Neural progenitor cell (in vitro differentiated cells): ENCODE data around the gene IL36B. TPM values are rescaled to one million over a fixed set of nuclear protein-coding genes. Genes with fewer than 3 reads are reported as not detected.

Experiments used
- DNase-seq: peaks from one replicate; pipeline ENCODE4 v3.0.0-alpha.2; 2016; ENCODE audit warnings: low spot score
- H2AFZ ChIP-seq: fragments of 200-600 bp; sonication (generic); replicated peaks from 2 replicates; pipeline ENCODE4 v1.6.1; 2016; ENCODE audit warnings: antibody characterized with exemption
- H3F3A ChIP-seq: fragments of 200-600 bp; sonication (generic); 2 replicates; pipeline ENCODE4 v1.6.1; 2016; ENCODE audit warnings: antibody characterized with exemption, low read depth
- H3K27ac ChIP-seq: fragments of 200-600 bp; sonication (generic); 2 replicates; pipeline ENCODE4 v1.5.1; 2016; ENCODE audit warnings: mild to moderate bottlenecking
- H3K27me3 ChIP-seq: fragments of 200-600 bp; sonication (generic); 2 replicates; pipeline ENCODE4 v1.6.1; 2016; ENCODE audit warnings: mild to moderate bottlenecking, moderate library complexity
- H3K36me3 ChIP-seq: fragments of 200-600 bp; sonication (generic); 2 replicates; pipeline ENCODE4 v1.5.1; 2016
- H3K4me1 ChIP-seq: fragments of 200-600 bp; sonication (generic); 2 replicates; pipeline ENCODE4 v1.6.1; 2016; ENCODE audit warnings: mixed run types
- H3K4me2 ChIP-seq: fragments of 200-600 bp; sonication (generic); 2 replicates; pipeline ENCODE4 v1.6.1; 2016
- H3K4me3 ChIP-seq: fragments of 200-600 bp; sonication (generic); 2 replicates; pipeline ENCODE4 v1.5.1; 2016
- H3K79me2 ChIP-seq: fragments of 200-600 bp; sonication (generic); 2 replicates; pipeline ENCODE4 v1.6.1; 2016; ENCODE audit warnings: low read depth
- H3K9ac ChIP-seq: fragments of 200-600 bp; sonication (generic); 2 replicates; pipeline ENCODE4 v1.6.1; 2016
- H3K9me3 ChIP-seq: fragments of 200-600 bp; sonication (generic); 2 replicates; pipeline ENCODE4 v1.5.1; 2016; ENCODE audit warnings: low read depth
- H4K20me1 ChIP-seq: fragments of 200-600 bp; sonication (generic); 2 replicates; pipeline ENCODE4 v1.6.1; 2016; ENCODE audit warnings: low read depth
- H3K27ac Mint-ChIP-seq: 3 replicates; pipeline ENCODE4 v1.8.0; 2021; ENCODE audit warnings: mixed read lengths
- H3K27me3 Mint-ChIP-seq: 2 replicates; pipeline ENCODE4 v1.8.0; 2022; ENCODE audit warnings: low read depth, mild to moderate bottlenecking, inconsistent platforms, moderate library complexity, mixed read lengths; ENCODE audit not compliant: insufficient read depth
- H3K36me3 Mint-ChIP-seq: 3 replicates; pipeline ENCODE4 v1.8.0; 2021; ENCODE audit warnings: mixed read lengths
- H3K4me1 Mint-ChIP-seq: 3 replicates; pipeline ENCODE4 v1.8.0; 2021; ENCODE audit warnings: mixed read lengths
- H3K4me3 Mint-ChIP-seq: 3 replicates; pipeline ENCODE4 v1.8.0; 2021; ENCODE audit warnings: mild to moderate bottlenecking, moderate library complexity, mixed read lengths
- H3K9me3 Mint-ChIP-seq: 3 replicates; pipeline ENCODE4 v1.8.0; 2020; ENCODE audit warnings: mixed read lengths
- CTCF ChIP-seq: fragments of 200-600 bp; sonication (generic); IDR thresholded peaks from 2 replicates; pipeline ENCODE4 v1.5.1; 2017; ENCODE audit warnings: antibody characterized with exemption, mild to moderate bottlenecking
- EZH2 ChIP-seq: fragments of 200-600 bp; sonication (generic); IDR thresholded peaks from 2 replicates; pipeline ENCODE4 v1.6.1; 2017; ENCODE audit warnings: antibody characterized with exemption, mild to moderate bottlenecking, moderate library complexity
- EZH2phosphoT487 ChIP-seq: fragments of 200-600 bp; sonication (generic); IDR thresholded peaks from 2 replicates; pipeline ENCODE4 v1.6.1; 2017; ENCODE audit warnings: antibody characterized with exemption
- total RNA-seq: library from RNA; depleted of rRNA; stranded (reverse); fragments of >200 nt; gene quantifications from 2 replicates; pipeline ENCODE4 v1.2.3, GENCODE V29; 2015; ENCODE audit warnings: low replicate concordance

The IL36B gene
- total RNA-seq, 1 donor from 2014 or later: not detected

DNA sequence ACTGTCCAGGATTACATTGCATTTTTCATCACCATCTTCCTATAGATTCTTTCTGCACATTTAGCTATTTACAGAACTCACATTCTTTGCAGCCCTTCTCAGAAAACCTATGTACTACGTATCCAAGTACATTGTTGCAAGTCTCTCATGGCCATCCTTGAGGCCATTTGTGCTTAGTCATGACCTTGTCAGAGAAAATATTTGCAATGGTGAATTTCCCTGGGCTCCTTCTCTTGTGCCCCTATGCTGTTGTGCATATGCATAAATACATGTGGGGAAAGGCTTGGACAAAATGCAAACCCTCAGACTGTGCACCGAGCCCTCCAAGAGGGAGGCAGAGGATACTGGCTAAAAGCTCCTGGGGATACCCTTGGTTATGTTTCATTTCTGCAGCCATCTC is 27.9 kb downstream of the IL36B start:
- Histone ChIP-seq H4K20me1 (no peaks in the 10 kb centered on the region), H3F3A (no peaks in the 10 kb centered on the region), H2AFZ (no peak overlapping the region), H3K4me1 (no peaks in the 10 kb centered on the region), H3K36me3 (no peaks in the 10 kb centered on the region), H3K9ac (no peak overlapping the region), H3K27me3 (peaks cover 54% of the 10 kb centered on the region), H3K4me2 (no peak overlapping the region), H3K4me3 (no peak overlapping the region), H3K27ac (no peak overlapping the region), H3K9me3 (no peaks in the 10 kb centered on the region), H3K79me2 (no peaks in the 10 kb centered on the region)
- Mint-ChIP-seq H3K4me3 (no peak overlapping the region), H3K4me1 (no peaks in the 10 kb centered on the region), H3K27me3 (peaks cover 5% of the 10 kb centered on the region), H3K9me3 (no peaks in the 10 kb centered on the region), H3K27ac (no peak overlapping the region), H3K36me3 (no peaks in the 10 kb centered on the region)
- TF ChIP-seq CTCF (no peak), EZH2phosphoT487 (no peak), EZH2 (no peak)
- no peak for DNase-seq

DNA sequence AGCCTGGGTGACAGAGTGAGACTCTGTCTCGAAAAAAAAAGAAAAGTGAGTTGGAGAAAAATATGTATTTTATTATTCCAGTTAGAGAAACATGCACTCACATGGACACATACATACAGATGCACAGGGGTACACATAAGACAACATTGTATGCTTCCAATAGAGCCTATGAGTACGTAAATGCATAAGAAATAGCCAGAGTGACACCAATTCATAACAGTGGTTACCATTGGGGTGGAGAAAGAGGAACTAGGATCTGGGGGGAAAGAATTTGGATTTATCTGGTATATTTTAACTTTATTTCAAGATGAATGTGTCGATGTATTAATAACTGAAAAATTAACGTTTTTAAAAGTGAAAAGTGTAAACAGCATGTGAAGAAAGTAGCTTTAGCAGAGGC is 31.4 kb downstream of the IL36B start:
- H3K9me3 ChIP-seq: no peaks in the 10 kb centered on the region
- DNase-seq: no peak
- H3K27me3 Mint-ChIP-seq: peaks cover 5% of the 10 kb centered on the region
- no peak overlapping the region for H2AFZ ChIP-seq
- H3K4me3 Mint-ChIP-seq: no peak overlapping the region
- no peak overlapping the region for H3K4me3 ChIP-seq
- H3F3A ChIP-seq: no peaks in the 10 kb centered on the region
- no peak overlapping the region for H3K27ac ChIP-seq
- H3K9me3 Mint-ChIP-seq: peaks cover 4% of the 10 kb centered on the region
- no peaks in the 10 kb centered on the region for H3K36me3 Mint-ChIP-seq
- H3K36me3 ChIP-seq: no peaks in the 10 kb centered on the region
- TF ChIP-seq CTCF: no peak
- no peak for TF ChIP-seq EZH2phosphoT487
- TF ChIP-seq EZH2: no peak
- H3K4me1 ChIP-seq: no peaks in the 10 kb centered on the region
- H3K9ac ChIP-seq: no peak overlapping the region
- H3K27ac Mint-ChIP-seq: no peak overlapping the region
- no peak overlapping the region for H3K4me2 ChIP-seq
- no peaks in the 10 kb centered on the region for H3K4me1 Mint-ChIP-seq
- peaks cover 46% of the 10 kb centered on the region for H3K27me3 ChIP-seq
- H3K79me2 ChIP-seq: no peaks in the 10 kb centered on the region
- no peaks in the 10 kb centered on the region for H4K20me1 ChIP-seq

- Mint-ChIP-seq H3K4me1 (no peaks in the 10 kb centered on the region), H3K9me3 (peaks cover 4% of the 10 kb centered on the region), H3K36me3 (no peaks in the 10 kb centered on the region), H3K27ac (no peak overlapping the region), H3K27me3 (peaks cover 2% of the 10 kb centered on the region), H3K4me3 (no peak overlapping the region)
- Histone ChIP-seq H3K4me3 (no peak overlapping the region), H2AFZ (no peak overlapping the region), H3K9me3 (no peaks in the 10 kb centered on the region), H3K9ac (no peak overlapping the region), H3F3A (no peaks in the 10 kb centered on the region), H3K79me2 (no peaks in the 10 kb centered on the region), H3K27me3 (peaks cover 29% of the 10 kb centered on the region), H3K36me3 (no peaks in the 10 kb centered on the region), H3K4me1 (no peaks in the 10 kb centered on the region), H3K27ac (no peak overlapping the region), H4K20me1 (no peaks in the 10 kb centered on the region), H3K4me2 (no peak overlapping the region)
- DNase-seq: no peak
- TF ChIP-seq EZH2phosphoT487 (no peak), CTCF (no peak), EZH2 (no peak)
Measured at GRCh38 chr2:113018509-113018908, 34.2 kb downstream of the IL36B start.

DNA sequence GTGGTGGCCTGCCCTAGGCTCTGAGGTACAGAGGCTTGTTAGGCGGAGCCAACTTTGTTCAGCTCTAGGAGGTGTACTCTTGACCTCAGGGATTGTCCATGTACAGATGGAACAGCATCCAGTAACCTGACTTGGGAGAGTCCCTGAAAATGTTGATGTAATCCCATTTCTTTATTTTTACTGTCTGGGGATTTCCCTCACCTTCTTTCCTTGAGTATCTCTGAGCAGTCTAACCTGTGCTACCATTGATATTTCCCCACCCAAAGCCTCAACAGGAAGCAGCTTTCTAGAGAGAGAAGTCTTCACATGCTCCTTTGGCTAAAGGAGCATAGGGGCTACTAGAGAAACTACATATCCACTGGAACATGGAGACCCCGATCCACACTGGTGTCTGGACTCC is 37.0 kb downstream of the IL36B start:
- H3K27me3 Mint-ChIP-seq: peaks cover 2% of the 10 kb centered on the region
- no peak overlapping the region for H3K27ac ChIP-seq
- TF ChIP-seq EZH2phosphoT487 (no peak), EZH2 (no peak), CTCF (no peak)
- no peak overlapping the region for H3K27ac Mint-ChIP-seq
- H3K4me3 ChIP-seq: no peak overlapping the region
- no peak for DNase-seq
- no peaks in the 10 kb centered on the region for H3K9me3 ChIP-seq
- no peak overlapping the region for H3K4me2 ChIP-seq
- no peaks in the 10 kb centered on the region for H3F3A ChIP-seq
- H3K36me3 ChIP-seq: no peaks in the 10 kb centered on the region
- no peak overlapping the region for H3K9ac ChIP-seq
- peaks cover 4% of the 10 kb centered on the region for H3K9me3 Mint-ChIP-seq
- no peak overlapping the region for H2AFZ ChIP-seq
- H3K4me3 Mint-ChIP-seq: no peak overlapping the region
- H3K4me1 ChIP-seq: no peaks in the 10 kb centered on the region
- H3K36me3 Mint-ChIP-seq: no peaks in the 10 kb centered on the region
- H3K4me1 Mint-ChIP-seq: no peaks in the 10 kb centered on the region
- H3K79me2 ChIP-seq: no peaks in the 10 kb centered on the region
- H4K20me1 ChIP-seq: no peaks in the 10 kb centered on the region
- peaks cover 24% of the 10 kb centered on the region for H3K27me3 ChIP-seq
